ENCODE data around the gene GALNT14.

- TF ChIP-seq FIP1L1 (IDR thresholded peaks at IDR 0.05; ENCODE audit: borderline replicate concordance, insufficient read depth, low read depth, low read length) (no peak), SNRNP70 (IDR thresholded peaks at IDR 0.05; ENCODE audit: low read depth, low read length) (no peak)
Observed at GRCh38 chr2:31055938-31056337, 82.3 kb downstream of the GALNT14 start.
